Iris pigment epithelial cell (primary cell): Measurements from ENCODE around the gene CCDC40.
A peak's percentile ranks its signal among the peaks of the same experiment; 100 is the strongest.

ENCODE experiments used
- DNase-seq: peaks from one replicate; pipeline ENCODE4 v3.0.0-alpha.2; 2011; ENCODE audit warnings: low read depth

The CCDC40 gene

GRCh38 chr17:80142929-80143328 lies 106.5 kb downstream of the CCDC40 start:
- DNase-seq, result no peak

GRCh38 chr17:80145076-80146075 lies 108.9 kb downstream of the CCDC40 start:
- peak; percentile 12 for DNase-seq

GRCh38 chr17:80146121-80147034 lies 109.9 kb downstream of the CCDC40 start:
- DNase-seq, result peak; percentile 14

GRCh38 chr17:80147035-80147822 lies 110.8 kb downstream of the CCDC40 start, which contains the start of gene EIF4A3:
Gene EIF4A3 (minus strand): TSS chr17:80147128. CDS start chr17:80146961, 167 bp downstream.
- DNase-seq, result peak; percentile 100
